Transverse colon (tissue), 4 donors: ENCODE results near the gene HBE1. TPM values are rescaled to one million over a fixed set of nuclear protein-coding genes. Genes with fewer than 3 reads are reported as not detected.

Source experiments
- DNase-seq: peaks from one replicate; pipeline ENCODE4 v3.0.0-alpha.2; 2019
- H3K27ac ChIP-seq, 4 donors: fragments of 200-600 bp; sonication (generic); 2 replicates each; pipeline ENCODE4 v1.5.1; 2016 to 2018; ENCODE audit warnings: inconsistent platforms in 4 of 4
- H3K27me3 ChIP-seq: fragments of 200-600 bp; sonication (generic); 2 replicates; pipeline ENCODE4 v1.5.1; 2017; ENCODE audit warnings: inconsistent platforms
- H3K36me3 ChIP-seq, 4 donors: fragments of 200-600 bp; sonication (generic); 2 replicates each; pipeline ENCODE4 v1.5.1; 2017 to 2019; ENCODE audit warnings: inconsistent platforms in 4 of 4
- H3K4me1 ChIP-seq, 4 donors: fragments of 200-600 bp; sonication (generic); 2 replicates each; pipeline ENCODE4 v1.5.1; 2017 to 2020; ENCODE audit warnings: inconsistent platforms in 4 of 4
- H3K4me3 ChIP-seq, 4 donors: fragments of 200-600 bp; sonication (generic); 1 replicate in 1 of 4; 2 replicates in 3 of 4; pipeline versions ENCODE4 v1.5.1 to v1.6.1; 2017 to 2019; ENCODE audit warnings: inconsistent platforms in 4 of 4
- H3K9me3 ChIP-seq, 2 donors: fragments of 200-600 bp; sonication (generic); 2 replicates each; pipeline ENCODE4 v1.5.1; 2017 to 2019; ENCODE audit warnings: inconsistent platforms in 2 of 2
- EP300 ChIP-seq: sonication (generic); formaldehyde crosslinking; IDR thresholded peaks from one replicate; pipeline ENCODE4 v1.6.1; 2017; ENCODE audit warnings: antibody characterized with exemption, low read depth
- POLR2A ChIP-seq: fragments of 450-650 bp; IDR thresholded peaks from one replicate; pipeline ENCODE4 v1.6.1; 2016; ENCODE audit warnings: antibody characterized with exemption, mild to moderate bottlenecking, moderate library complexity
- POLR2AphosphoS5 ChIP-seq, 3 donors: sonication (generic); formaldehyde crosslinking; IDR thresholded peaks; one replicate each; pipeline ENCODE4 v1.6.1; 2016; ENCODE audit warnings: antibody characterized with exemption in 3 of 3
- WGBS, 2 donors: methylation state at CpG; one replicate each; pipeline ENCODE4 v1.1.5; 2018; ENCODE audit warnings: low coverage in 1 of 2; 5-methylcytosine and 5-hydroxymethylcytosine counted together
- in situ Hi-C, 4 donors: fragments of 200-750 bp; cut with MboI; loops; one replicate each; pipeline versions ENCODE4 v1.15.0 to v1.15.1; 2017; ENCODE audit warnings: low sequenced_read_pairs in 3 of 4, low pct_ligation_motif_present in 1 of 4, low pct_unique_long_range_greater_than_20kb in 1 of 4
- intact Hi-C: fragments of 100-400 bp; cut with DNase I; formaldehyde crosslinking; loops from one replicate; pipeline ENCODE4 v1.15.1; 2023; ENCODE audit warnings: low total_unique reads
- total RNA-seq, 4 donors: library from RNA; depleted of rRNA; stranded (reverse); fragments of >200 nt; gene quantifications; one replicate each; pipeline ENCODE4 v1.1.0, GENCODE V29; 2016
- TF ChIP-seq, protein P1 (sequence below), 5 experiments: fragments of 200-600 bp in 3 of 5; fragments of 450-650 bp in 2 of 5; sonication (generic) in 3 of 5; IDR thresholded peaks; 1 replicate in 2 of 5; 2 replicates in 3 of 5; pipeline ENCODE4 v1.5.1; 2016 to 2017; ENCODE audit warnings: antibody characterized with exemption in 5 of 5, inconsistent platforms in 3 of 5, mild to moderate bottlenecking in 2 of 5, moderate library complexity in 1 of 5

HBE1 gene
- total RNA-seq, 4 donors from 2014 or later, result not detected

GRCh38 chr11:5223686-5224085 lies 46.1 kb downstream of the HBE1 start:
- TF ChIP-seq EP300 (no peak), POLR2AphosphoS5 (IDR thresholded peaks at IDR 0.05) (no peak)
- Histone ChIP-seq H3K36me3 (no peaks in the 10 kb centered on the region), H3K4me3 (no peak overlapping the region), H3K4me1 (no peaks in the 10 kb centered on the region), H3K27ac (no peak overlapping the region), H3K9me3 (no peaks in the 10 kb centered on the region), H3K27me3 (no peaks in the 10 kb centered on the region)
- WGBS, 2 donors, result 46 to 66% methylated on average over 1 of the region's 1 CpG
- in situ Hi-C loops, result no loop called here
- DNase-seq, result no peak
- intact Hi-C loops, result no loop called here

GRCh38 chr11:5223146-5223545 lies 46.6 kb downstream of the HBE1 start:
- Histone ChIP-seq H3K4me1 (no peaks in the 10 kb centered on the region), H3K9me3 (no peaks in the 10 kb centered on the region), H3K4me3 (no peak overlapping the region), H3K36me3 (no peaks in the 10 kb centered on the region), H3K27me3 (no peaks in the 10 kb centered on the region), H3K27ac (no peak overlapping the region)
- in situ Hi-C loops (no loop called here), intact Hi-C loops (no loop called here)
- no peak for DNase-seq
- WGBS, 2 donors, result 86% methylated on average over 6 of the region's 6 CpGs; no CpG with 5 or more reads in 1 of the 2 donors
- no peak for TF ChIP-seq EP300
- TF ChIP-seq, protein P1, sequence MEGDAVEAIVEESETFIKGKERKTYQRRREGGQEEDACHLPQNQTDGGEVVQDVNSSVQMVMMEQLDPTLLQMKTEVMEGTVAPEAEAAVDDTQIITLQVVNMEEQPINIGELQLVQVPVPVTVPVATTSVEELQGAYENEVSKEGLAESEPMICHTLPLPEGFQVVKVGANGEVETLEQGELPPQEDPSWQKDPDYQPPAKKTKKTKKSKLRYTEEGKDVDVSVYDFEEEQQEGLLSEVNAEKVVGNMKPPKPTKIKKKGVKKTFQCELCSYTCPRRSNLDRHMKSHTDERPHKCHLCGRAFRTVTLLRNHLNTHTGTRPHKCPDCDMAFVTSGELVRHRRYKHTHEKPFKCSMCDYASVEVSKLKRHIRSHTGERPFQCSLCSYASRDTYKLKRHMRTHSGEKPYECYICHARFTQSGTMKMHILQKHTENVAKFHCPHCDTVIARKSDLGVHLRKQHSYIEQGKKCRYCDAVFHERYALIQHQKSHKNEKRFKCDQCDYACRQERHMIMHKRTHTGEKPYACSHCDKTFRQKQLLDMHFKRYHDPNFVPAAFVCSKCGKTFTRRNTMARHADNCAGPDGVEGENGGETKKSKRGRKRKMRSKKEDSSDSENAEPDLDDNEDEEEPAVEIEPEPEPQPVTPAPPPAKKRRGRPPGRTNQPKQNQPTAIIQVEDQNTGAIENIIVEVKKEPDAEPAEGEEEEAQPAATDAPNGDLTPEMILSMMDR (IDR thresholded peaks at IDR 0.05), result no peak
- no peak for TF ChIP-seq POLR2A
- no peak for TF ChIP-seq POLR2AphosphoS5 (IDR thresholded peaks at IDR 0.05)

Other genes with a start within 250 kb of the HBE1 start
- not detected for gene OR52J3, start 223.4 kb downstream of the HBE1 start, total RNA-seq
- gene OR52E2, start 210.3 kb downstream of the HBE1 start, total RNA-seq, result not detected
- not detected for gene OR52E1, start 200.4 kb downstream of the HBE1 start, total RNA-seq
- not detected for gene OR52A5, start 131.6 kb downstream of the HBE1 start, total RNA-seq
- gene OR52A1, start 115.2 kb downstream of the HBE1 start, total RNA-seq, result not detected
- gene OR51V1, start 69.3 kb downstream of the HBE1 start, total RNA-seq, result not detected
- gene HBB, start 42.9 kb downstream of the HBE1 start, total RNA-seq, result 1 to 10 TPM in 2 of 4 donors, not detected in 2; 1.1 to 2.0 TPM
- not detected for gene HBD, start 35.5 kb downstream of the HBE1 start, total RNA-seq
- gene HBG1, start 20.1 kb downstream of the HBE1 start, total RNA-seq, result not detected
- gene HBG2, start 15.2 kb downstream of the HBE1 start, total RNA-seq, result not detected
- not detected for gene OR51B4, start 32.0 kb upstream of the HBE1 start, total RNA-seq
- gene OR51B2, start 54.4 kb upstream of the HBE1 start, total RNA-seq, result not detected
- not detected for gene OR51B5, start 73.6 kb upstream of the HBE1 start, total RNA-seq
- gene OR51B6, start 81.6 kb upstream of the HBE1 start, total RNA-seq, result not detected
- not detected for gene OR51M1, start 113.9 kb upstream of the HBE1 start, total RNA-seq
- not detected for gene OR51Q1, start 152.2 kb upstream of the HBE1 start, total RNA-seq
- gene OR51I1, start 171.6 kb upstream of the HBE1 start, total RNA-seq, result not detected
- not detected for gene OR51I2, start 179.4 kb upstream of the HBE1 start, total RNA-seq
- gene OR52D1, start 218.7 kb upstream of the HBE1 start, total RNA-seq, result not detected
- gene UBQLN3, start 240.0 kb upstream of the HBE1 start, total RNA-seq, result under 1 TPM in 2 of 4 donors, not detected in 2; 0.64 to 0.75 TPM
- 1 to 10 TPM in 1 of 4 donors, under 1 TPM in 2, not detected in 1; 0.41 to 1.8 (median 0.48) TPM for gene UBQLNL, start 246.8 kb upstream of the HBE1 start, total RNA-seq